22Rv1 (cell line): Measurements from ENCODE around the gene CFD.

Source experiments
- CTCF ChIP-seq: fragments of 450-650 bp; IDR thresholded peaks from 2 replicates; pipeline ENCODE4 v1.5.1; 2017; ENCODE audit warnings: mild to moderate bottlenecking
- ZFX ChIP-seq: fragments of 450-650 bp; IDR thresholded peaks from 2 replicates; pipeline ENCODE4 v1.6.1; 2017; ENCODE audit warnings: antibody characterized with exemption, borderline replicate concordance

DNA sequence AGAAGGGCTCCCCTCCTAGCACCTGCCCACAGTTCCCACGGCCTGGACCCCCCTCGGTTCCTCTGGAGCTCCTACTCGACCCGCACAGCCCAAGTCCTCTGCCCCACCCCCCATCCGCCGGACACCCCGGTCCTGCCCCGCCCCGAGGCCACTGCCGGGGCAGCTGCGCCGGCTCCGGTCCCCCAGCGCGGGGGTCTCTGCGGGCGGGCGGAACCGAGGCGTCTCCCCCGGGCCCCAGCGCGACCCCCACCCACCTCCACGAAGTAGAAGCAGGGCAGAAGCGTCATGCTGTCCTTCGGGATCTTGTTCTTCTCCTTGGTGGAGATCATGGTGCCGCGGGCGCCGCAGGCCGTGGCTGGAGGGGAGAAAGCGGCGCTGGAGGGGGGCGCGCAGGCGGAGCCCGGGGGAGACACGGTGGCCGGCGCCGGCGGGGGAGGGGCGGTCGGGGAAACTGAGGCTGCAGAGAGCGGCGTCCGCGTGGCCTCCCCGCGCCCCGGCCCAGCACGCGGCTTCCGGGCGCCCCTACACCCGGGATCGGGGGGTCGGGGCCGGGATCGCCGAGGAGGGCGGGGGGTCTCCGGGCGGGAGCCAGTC is 38.1 kb upstream of the CFD start:
- TF ChIP-seq CTCF (no peak), ZFX (no peak)
